Measurements from ENCODE around the gene SEC14L6. TPM values are rescaled to one million over a fixed set of nuclear protein-coding genes. Genes with fewer than 3 reads are reported as not detected.

The SEC14L6 gene
- total and polyA plus RNA-seq, 2 experiments from 2014 or later: not detected

DNA sequence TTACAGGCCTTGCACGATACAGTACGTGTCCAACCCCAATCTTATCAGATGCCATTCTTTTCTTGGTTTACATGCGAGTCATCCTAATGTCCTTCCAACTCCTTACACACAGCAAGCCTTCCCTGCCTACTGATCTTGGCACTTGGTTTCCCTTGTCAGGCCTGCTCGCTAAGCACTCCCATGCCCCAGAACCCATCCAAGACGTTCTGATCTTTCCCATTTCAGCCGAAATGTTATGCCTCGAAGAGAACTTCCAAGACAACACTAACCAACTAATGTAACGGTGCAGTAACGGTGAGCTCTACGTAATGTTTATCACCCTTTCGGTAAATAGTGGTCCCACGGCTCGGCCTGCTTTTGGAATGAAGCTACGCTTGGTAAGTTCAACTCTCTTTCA, 44.6 kb upstream of the SEC14L6 start:
- in situ Hi-C loops (cut with MboI): no loop called here
- no peak for TF ChIP-seq EZH2 (IDR thresholded peaks at IDR 0.05; ENCODE audit: insufficient read depth, poor library complexity, severe bottlenecking)
- TF ChIP-seq EZH2phosphoT487 (IDR thresholded peaks at IDR 0.05; ENCODE audit: insufficient read depth, low read depth): no peak
- Histone ChIP-seq H3K9me3 (ENCODE audit: low read depth) (no peaks in the 10 kb centered on the region), H3K4me3 (peak overlapping the region; percentile 99), H3K27ac (peak overlapping the region; percentile 88), H3K9ac (peak overlapping the region; percentile 99), H3K36me3 (ENCODE audit: low read depth) (peaks cover 23% of the 10 kb centered on the region), H3K27me3 (replicated peaks; ENCODE audit: insufficient read depth) (peaks cover 7% of the 10 kb centered on the region; the same call in 1 of the 2 replicates), H3K79me2 (ENCODE audit: insufficient read depth) (peaks cover 38% of the 10 kb centered on the region), H3F3A (ENCODE audit: insufficient read depth) (no peaks in the 10 kb centered on the region), H2AFZ (peak overlapping the region; percentile 81), H3K4me2 (ENCODE audit: unreplicated experiment) (peak overlapping the region; percentile 86), H4K20me1 (ENCODE audit: insufficient read depth) (no peaks in the 10 kb centered on the region), H3K9me2 (ENCODE audit: insufficient read depth) (no peaks in the 10 kb centered on the region), H3K4me1 (ENCODE audit: insufficient read depth) (peaks cover 11% of the 10 kb centered on the region)
- DNase-seq: peak; percentile 82
- 2 to 6% methylated on average over 14 of the region's 14 CpGs for WGBS, 2 experiments (ENCODE audit: low coverage in 1 of 2, low lambda C conversion rate in 2 of 2, missing lambda C conversion rate in 2 of 2)

DNA sequence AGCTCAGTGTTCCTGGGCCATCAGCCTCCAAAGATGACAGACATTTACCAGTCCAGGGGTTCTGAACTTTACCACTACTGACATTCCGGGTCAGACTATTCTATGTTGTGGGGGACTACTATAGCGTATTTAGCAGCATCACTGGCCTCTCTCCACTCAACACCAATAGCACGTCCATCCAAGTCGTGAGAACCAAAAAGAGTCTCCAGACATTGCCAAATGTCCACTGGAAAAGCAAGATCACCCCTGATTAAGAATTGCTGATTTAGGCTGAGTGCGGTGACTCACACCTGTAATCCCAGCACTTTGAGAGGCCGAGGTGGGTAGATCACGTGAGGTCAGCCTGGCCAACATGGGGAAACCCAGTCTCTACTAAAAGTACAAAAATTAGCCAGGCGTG, 39.9 kb upstream of the SEC14L6 start:
- Histone ChIP-seq H3K9me2 (ENCODE audit: insufficient read depth) (no peaks in the 10 kb centered on the region), H3K79me2 (ENCODE audit: insufficient read depth) (peaks cover 34% of the 10 kb centered on the region), H3K4me2 (ENCODE audit: unreplicated experiment) (no peak overlapping the region), H4K20me1 (ENCODE audit: insufficient read depth) (no peaks in the 10 kb centered on the region), H3K9me3 (ENCODE audit: low read depth) (no peaks in the 10 kb centered on the region), H3K27ac (no peak overlapping the region), H3K27me3 (replicated peaks; ENCODE audit: insufficient read depth) (no peaks in the 10 kb centered on the region), H3K4me3 (no peak overlapping the region), H3K4me1 (ENCODE audit: insufficient read depth) (peaks cover 11% of the 10 kb centered on the region), H3K9ac (no peak overlapping the region), H2AFZ (no peak overlapping the region), H3K36me3 (ENCODE audit: low read depth) (peaks cover 28% of the 10 kb centered on the region), H3F3A (ENCODE audit: insufficient read depth) (no peaks in the 10 kb centered on the region)
- in situ Hi-C loops (cut with MboI): no loop called here
- DNase-seq: no peak
- no peak for TF ChIP-seq EZH2 (IDR thresholded peaks at IDR 0.05; ENCODE audit: insufficient read depth, poor library complexity, severe bottlenecking)
- no peak for TF ChIP-seq EZH2phosphoT487 (IDR thresholded peaks at IDR 0.05; ENCODE audit: insufficient read depth, low read depth)
- 92 to 94% methylated on average over 8 of the region's 8 CpGs for WGBS, 2 experiments (ENCODE audit: low coverage in 1 of 2, low lambda C conversion rate in 2 of 2, missing lambda C conversion rate in 2 of 2)

DNA sequence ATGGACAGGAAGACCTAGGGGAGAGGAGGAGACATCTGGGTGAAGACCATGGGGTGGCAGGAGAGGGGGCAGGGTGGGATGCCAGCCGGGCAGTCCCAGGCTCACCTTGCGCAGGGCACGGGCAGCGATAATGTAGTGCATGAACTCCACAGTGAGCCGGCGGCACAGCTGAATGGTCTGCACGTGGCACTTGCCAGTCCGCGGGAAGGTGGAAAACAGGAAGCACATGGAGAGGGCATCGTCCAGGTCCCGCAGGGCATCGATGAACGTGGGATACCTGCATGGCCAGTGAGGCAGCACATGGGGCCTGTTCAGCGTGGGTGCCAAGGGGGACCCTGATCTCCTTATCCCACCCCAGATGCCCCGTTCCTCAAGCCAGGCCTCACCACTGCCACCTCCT, 37.9 kb upstream of the SEC14L6 start:
- Histone ChIP-seq H3K4me2 (ENCODE audit: unreplicated experiment) (no peak overlapping the region), H3K9me2 (ENCODE audit: insufficient read depth) (no peaks in the 10 kb centered on the region), H3K27me3 (replicated peaks; ENCODE audit: insufficient read depth) (no peaks in the 10 kb centered on the region), H2AFZ (no peak overlapping the region), H3K27ac (no peak overlapping the region), H3K36me3 (ENCODE audit: low read depth) (peaks cover 37% of the 10 kb centered on the region), H3K9me3 (ENCODE audit: low read depth) (no peaks in the 10 kb centered on the region), H3K4me1 (ENCODE audit: insufficient read depth) (no peaks in the 10 kb centered on the region), H3K79me2 (ENCODE audit: insufficient read depth) (peaks cover 14% of the 10 kb centered on the region), H4K20me1 (ENCODE audit: insufficient read depth) (no peaks in the 10 kb centered on the region), H3K4me3 (no peak overlapping the region), H3K9ac (no peak overlapping the region), H3F3A (ENCODE audit: insufficient read depth) (no peaks in the 10 kb centered on the region)
- WGBS, 2 experiments (ENCODE audit: low coverage in 1 of 2, low lambda C conversion rate in 2 of 2, missing lambda C conversion rate in 2 of 2): 98 to 99% methylated on average over 12 to 15 of the region's 15 CpGs
- DNase-seq: no peak
- TF ChIP-seq EZH2phosphoT487 (IDR thresholded peaks at IDR 0.05; ENCODE audit: insufficient read depth, low read depth) (no peak), EZH2 (IDR thresholded peaks at IDR 0.05; ENCODE audit: insufficient read depth, poor library complexity, severe bottlenecking) (no peak)
- in situ Hi-C loops (cut with MboI): no loop called here

DNA sequence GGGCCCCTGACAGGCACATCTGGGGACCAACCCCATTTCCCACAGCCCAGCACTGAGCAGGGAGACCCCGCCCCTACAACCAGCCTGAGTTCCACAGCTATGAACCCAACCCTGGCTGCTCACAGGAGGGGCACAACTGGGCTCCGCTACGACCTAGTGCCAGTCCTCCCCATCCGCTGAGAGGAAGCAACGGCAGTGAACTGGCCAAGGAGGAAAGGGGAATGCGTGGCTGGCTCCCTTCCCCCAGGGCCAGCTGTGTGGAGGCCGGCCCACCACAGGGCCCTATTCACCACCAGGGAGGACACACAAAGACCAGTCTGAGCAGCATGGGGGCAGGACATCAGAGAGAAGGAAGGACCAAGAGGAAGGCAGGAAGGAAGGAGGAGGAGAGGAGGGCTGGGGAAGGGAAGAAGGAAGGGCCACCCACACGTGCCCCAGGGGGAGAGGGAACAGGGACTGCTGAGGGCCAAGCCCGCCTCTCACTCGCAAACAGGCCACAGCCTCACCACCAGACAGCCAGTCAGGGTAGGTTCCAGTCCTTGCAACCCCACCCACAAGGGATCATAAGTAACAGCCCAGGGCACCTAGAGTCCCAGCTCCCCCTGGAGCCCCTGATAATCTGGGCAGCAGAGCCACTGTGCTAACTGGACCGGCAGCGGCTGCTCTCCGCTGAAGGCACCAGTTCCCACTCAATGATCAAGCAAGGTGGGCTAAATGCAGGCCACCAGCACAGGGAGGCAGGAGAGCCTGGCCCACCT, 36.4 kb upstream of the SEC14L6 start:
- DNase-seq: no peak

More for the DNA sequence above, 36.4 kb upstream of the SEC14L6 start:
- no peak overlapping the region for H3K27ac ChIP-seq
- in situ Hi-C loops (cut with MboI): no loop called here
- no peaks in the 10 kb centered on the region for H3K9me3 ChIP-seq (ENCODE audit: low read depth)
- no peaks in the 10 kb centered on the region for H3K27me3 ChIP-seq (replicated peaks; ENCODE audit: insufficient read depth)
- H3K9me2 ChIP-seq (ENCODE audit: insufficient read depth): no peaks in the 10 kb centered on the region
- TF ChIP-seq EZH2 (IDR thresholded peaks at IDR 0.05; ENCODE audit: insufficient read depth, poor library complexity, severe bottlenecking): no peak
- H4K20me1 ChIP-seq (ENCODE audit: insufficient read depth): no peaks in the 10 kb centered on the region
- H3K79me2 ChIP-seq (ENCODE audit: insufficient read depth): peaks cover 4% of the 10 kb centered on the region; the same call in 1 of the 2 replicates
- H3K4me3 ChIP-seq: no peak overlapping the region
- H3K4me1 ChIP-seq (ENCODE audit: insufficient read depth): no peaks in the 10 kb centered on the region
- 76 to 79% methylated on average over 13 of the region's 13 CpGs for WGBS, 2 experiments (ENCODE audit: low coverage in 1 of 2, low lambda C conversion rate in 2 of 2, missing lambda C conversion rate in 2 of 2)
- peaks cover 39% of the 10 kb centered on the region for H3K36me3 ChIP-seq (ENCODE audit: low read depth)
- no peak overlapping the region for H3K4me2 ChIP-seq (ENCODE audit: unreplicated experiment)
- H2AFZ ChIP-seq: no peak overlapping the region
- no peaks in the 10 kb centered on the region for H3F3A ChIP-seq (ENCODE audit: insufficient read depth)
- no peak overlapping the region for H3K9ac ChIP-seq
